ENCODE measurements around the gene BAG3.

Gene BAG3

DNA sequence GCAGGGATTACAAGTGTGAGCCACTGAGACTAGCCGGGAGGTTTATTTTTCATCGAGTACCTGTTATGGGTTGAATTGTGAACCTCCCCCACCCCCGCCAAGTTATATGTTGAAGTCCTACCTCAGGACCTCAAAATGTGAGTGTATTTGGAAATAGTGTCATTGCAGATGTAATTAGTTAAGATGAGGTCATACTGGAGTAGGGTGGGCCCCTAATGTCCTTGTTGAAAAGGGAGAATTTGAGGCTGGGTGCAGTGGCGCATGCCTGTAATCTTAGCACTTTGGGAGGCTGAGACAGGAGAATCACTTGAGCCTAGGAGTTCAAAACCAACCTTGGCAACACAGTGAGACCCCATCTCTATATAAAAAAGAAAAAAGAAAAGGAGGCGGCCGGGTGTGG is 10.8 kb upstream of the BAG3 start:
- H3K9me3 ChIP-seq (ENCODE audit: control insufficient read depth, low read length), result no peaks in the 10 kb centered on the region
- H2AFZ ChIP-seq, result no peak overlapping the region
- TF ChIP-seq, protein P1, sequence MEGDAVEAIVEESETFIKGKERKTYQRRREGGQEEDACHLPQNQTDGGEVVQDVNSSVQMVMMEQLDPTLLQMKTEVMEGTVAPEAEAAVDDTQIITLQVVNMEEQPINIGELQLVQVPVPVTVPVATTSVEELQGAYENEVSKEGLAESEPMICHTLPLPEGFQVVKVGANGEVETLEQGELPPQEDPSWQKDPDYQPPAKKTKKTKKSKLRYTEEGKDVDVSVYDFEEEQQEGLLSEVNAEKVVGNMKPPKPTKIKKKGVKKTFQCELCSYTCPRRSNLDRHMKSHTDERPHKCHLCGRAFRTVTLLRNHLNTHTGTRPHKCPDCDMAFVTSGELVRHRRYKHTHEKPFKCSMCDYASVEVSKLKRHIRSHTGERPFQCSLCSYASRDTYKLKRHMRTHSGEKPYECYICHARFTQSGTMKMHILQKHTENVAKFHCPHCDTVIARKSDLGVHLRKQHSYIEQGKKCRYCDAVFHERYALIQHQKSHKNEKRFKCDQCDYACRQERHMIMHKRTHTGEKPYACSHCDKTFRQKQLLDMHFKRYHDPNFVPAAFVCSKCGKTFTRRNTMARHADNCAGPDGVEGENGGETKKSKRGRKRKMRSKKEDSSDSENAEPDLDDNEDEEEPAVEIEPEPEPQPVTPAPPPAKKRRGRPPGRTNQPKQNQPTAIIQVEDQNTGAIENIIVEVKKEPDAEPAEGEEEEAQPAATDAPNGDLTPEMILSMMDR (IDR thresholded peaks at IDR 0.05), result no peak
- H3K79me2 ChIP-seq, result no peaks in the 10 kb centered on the region
- H3K27ac ChIP-seq, result no peak overlapping the region
- no peak overlapping the region for H3K9ac ChIP-seq
- no peaks in the 10 kb centered on the region for H3K36me3 ChIP-seq (ENCODE audit: control insufficient read depth, insufficient read depth, low read length)
- H3K4me1 ChIP-seq, result no peaks in the 10 kb centered on the region
- H3K4me2 ChIP-seq (ENCODE audit: low read length), result no peak overlapping the region
- no peak overlapping the region for H3K4me3 ChIP-seq (ENCODE audit: low read depth, low read length)
- H3K27me3 ChIP-seq (ENCODE audit: control insufficient read depth, insufficient read depth, low read length), result no peaks in the 10 kb centered on the region

DNA sequence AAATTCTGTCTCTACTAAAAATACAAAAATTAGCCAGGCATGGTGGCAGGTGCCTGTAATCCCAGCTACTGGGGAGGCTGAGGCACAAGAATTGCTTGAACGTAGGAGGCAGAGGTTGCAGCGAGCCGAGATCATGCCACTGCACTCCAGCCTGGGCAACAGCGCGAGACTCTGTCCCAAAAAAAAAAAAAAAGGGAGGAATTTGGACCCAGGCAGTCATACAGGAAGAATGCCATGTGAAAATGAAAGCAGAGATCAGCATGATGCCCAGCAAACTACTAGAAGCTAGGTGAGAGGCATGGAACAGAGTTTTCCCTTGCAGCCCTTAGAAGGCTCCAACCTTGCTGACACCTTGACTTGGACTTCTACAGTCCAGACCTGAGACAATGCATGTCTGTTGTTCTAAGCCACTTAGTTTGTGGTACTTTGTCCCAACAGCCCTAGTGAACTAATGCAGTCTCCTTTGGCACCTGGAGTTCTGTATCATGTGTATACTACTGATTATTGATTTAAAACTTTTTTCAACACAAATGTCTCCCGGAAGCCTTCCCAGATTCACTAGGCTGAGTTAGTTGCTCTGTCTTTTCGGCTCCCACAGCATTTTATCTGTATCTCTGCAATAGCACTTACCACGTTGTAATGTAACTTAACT is 10.2 kb upstream of the BAG3 start:
- Histone ChIP-seq H2AFZ (no peak overlapping the region), H3K4me2 (ENCODE audit: low read length) (no peak overlapping the region), H3K9me3 (ENCODE audit: control insufficient read depth, low read length) (no peaks in the 10 kb centered on the region), H3K9ac (no peak overlapping the region), H3K36me3 (ENCODE audit: control insufficient read depth, insufficient read depth, low read length) (no peaks in the 10 kb centered on the region), H3K27me3 (ENCODE audit: control insufficient read depth, insufficient read depth, low read length) (no peaks in the 10 kb centered on the region), H3K4me1 (no peaks in the 10 kb centered on the region), H3K27ac (no peak overlapping the region), H3K79me2 (no peaks in the 10 kb centered on the region), H3K4me3 (ENCODE audit: low read depth, low read length) (no peak overlapping the region)
- TF ChIP-seq, protein P1 (IDR thresholded peaks at IDR 0.05), result no peak

DNA sequence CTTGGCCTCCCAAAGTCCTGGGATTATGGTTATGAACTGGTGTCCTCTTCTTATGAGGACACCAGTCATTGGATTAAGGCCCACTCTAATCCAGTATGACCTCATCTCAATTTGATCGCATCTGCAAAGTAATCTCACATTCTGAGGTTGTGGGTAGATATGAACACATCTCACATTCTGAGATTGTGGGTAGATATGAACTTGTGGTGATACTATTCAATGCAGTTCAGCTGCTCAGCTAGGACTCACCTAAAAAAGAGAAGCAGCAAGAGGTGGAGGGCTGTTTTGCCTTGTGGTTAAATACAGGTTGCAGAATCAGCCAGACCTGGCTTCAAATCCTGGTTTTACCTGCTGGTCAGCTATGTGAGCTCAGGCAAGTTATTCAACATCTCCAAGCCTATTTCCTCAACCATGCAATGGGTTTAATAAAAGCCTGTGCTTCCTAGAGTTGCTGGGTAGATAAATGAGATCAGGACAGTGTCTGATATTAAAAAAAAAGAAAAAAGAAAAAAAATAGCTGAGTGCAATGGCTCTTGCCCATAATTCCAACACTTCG is 8.5 kb upstream of the BAG3 start:
- no peaks in the 10 kb centered on the region for H3K79me2 ChIP-seq
- H3K9me3 ChIP-seq (ENCODE audit: control insufficient read depth, low read length), result no peaks in the 10 kb centered on the region
- no peak overlapping the region for H3K9ac ChIP-seq
- no peaks in the 10 kb centered on the region for H3K4me1 ChIP-seq
- no peak overlapping the region for H3K4me3 ChIP-seq (ENCODE audit: low read depth, low read length)
- no peak overlapping the region for H3K4me2 ChIP-seq (ENCODE audit: low read length)
- no peak overlapping the region for H2AFZ ChIP-seq
- no peak overlapping the region for H3K27ac ChIP-seq
- no peaks in the 10 kb centered on the region for H3K27me3 ChIP-seq (ENCODE audit: control insufficient read depth, insufficient read depth, low read length)
- no peaks in the 10 kb centered on the region for H3K36me3 ChIP-seq (ENCODE audit: control insufficient read depth, insufficient read depth, low read length)
- TF ChIP-seq, protein P1 (IDR thresholded peaks at IDR 0.05), result no peak

DNA sequence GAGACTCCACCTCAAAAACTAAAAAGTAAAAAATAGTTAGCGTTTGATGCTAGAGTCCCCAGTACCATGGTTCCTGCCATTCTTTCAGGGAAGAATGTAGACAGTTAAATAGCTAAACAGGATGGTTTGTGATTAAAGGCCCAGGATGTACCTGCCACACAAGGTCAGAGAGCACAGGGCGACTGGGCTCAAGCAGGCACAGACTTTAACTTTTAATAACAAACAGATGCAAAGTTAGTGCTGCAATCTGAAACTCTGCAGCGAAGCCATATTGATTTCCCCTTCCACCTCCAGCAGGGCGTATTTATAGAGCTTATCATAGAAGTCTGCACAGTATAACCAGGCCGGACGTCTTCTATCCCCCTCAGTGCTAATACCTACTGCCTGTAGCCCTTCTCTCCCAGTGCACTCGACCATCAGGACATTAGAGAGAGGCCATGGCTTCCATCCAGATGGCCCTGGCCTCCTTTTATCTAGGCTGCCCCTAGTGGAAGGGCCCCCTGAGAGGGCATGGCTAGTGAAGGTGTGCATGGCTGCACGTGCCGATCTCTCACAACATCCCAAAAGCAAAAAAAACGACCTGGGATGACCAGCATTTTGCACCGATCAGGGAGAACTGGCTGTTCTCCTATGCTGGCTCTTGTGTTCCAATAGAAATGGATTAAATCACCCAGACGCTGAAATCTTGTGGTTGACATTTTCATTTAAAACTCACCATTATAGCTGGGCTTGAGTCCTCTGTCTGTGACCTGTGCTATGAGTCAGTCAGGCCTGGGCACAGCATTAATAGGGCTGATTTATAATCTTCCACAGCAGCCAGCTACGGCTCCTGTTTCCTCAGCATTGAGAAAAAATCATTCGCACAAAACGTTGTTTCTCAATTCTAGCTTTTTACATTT is 7.6 kb upstream of the BAG3 start:
- H3K36me3 ChIP-seq (ENCODE audit: control insufficient read depth, insufficient read depth, low read length), result no peaks in the 10 kb centered on the region
- H3K27me3 ChIP-seq (ENCODE audit: control insufficient read depth, insufficient read depth, low read length), result no peaks in the 10 kb centered on the region
- H3K4me1 ChIP-seq, result no peaks in the 10 kb centered on the region
- H3K4me2 ChIP-seq (ENCODE audit: low read length), result no peak overlapping the region
- no peak overlapping the region for H3K9ac ChIP-seq
- no peak overlapping the region for H3K27ac ChIP-seq
- no peaks in the 10 kb centered on the region for H3K9me3 ChIP-seq (ENCODE audit: control insufficient read depth, low read length)
- no peaks in the 10 kb centered on the region for H3K79me2 ChIP-seq
- no peak overlapping the region for H2AFZ ChIP-seq
- TF ChIP-seq, protein P1 (IDR thresholded peaks at IDR 0.05), result no peak
- H3K4me3 ChIP-seq (ENCODE audit: low read depth, low read length), result no peak overlapping the region
